Liver (tissue), 3 donors: ENCODE measurements around the gene PAX7.

Experiments used
- ATF3 ChIP-seq: IDR thresholded peaks from 2 replicates; pipeline ENCODE4 v1.6.1; 2016; ENCODE audit warnings: antibody characterized with exemption
- CTCF ChIP-seq: fragments of 150-350 bp; IDR thresholded peaks from 2 replicates; pipeline ENCODE4 v1.5.1; 2017; ENCODE audit warnings: improper control_type of control experiment, low read depth, low read length; ENCODE audit not compliant: missing input control
- FOXA1 ChIP-seq: IDR thresholded peaks from 2 replicates; pipeline ENCODE4 v1.6.1; 2016; ENCODE audit warnings: antibody characterized with exemption
- GABPA ChIP-seq, 2 donors: IDR thresholded peaks in 1 of 2; conservative IDR thresholded peaks in 1 of 2; 2 replicates each; pipeline ENCODE4 v1.6.1; 2016; ENCODE audit warnings: antibody characterized with exemption in 2 of 2, mild to moderate bottlenecking in 1 of 2, moderate library complexity in 1 of 2
- MAX ChIP-seq: IDR thresholded peaks from 2 replicates; pipeline ENCODE4 v1.6.1; 2016; ENCODE audit warnings: antibody characterized with exemption
- RAD21 ChIP-seq, 2 donors: IDR thresholded peaks; 2 replicates each; pipeline ENCODE4 v1.6.1; 2016; ENCODE audit warnings: antibody characterized with exemption in 2 of 2, mild to moderate bottlenecking in 2 of 2
- REST ChIP-seq: IDR thresholded peaks from 2 replicates; pipeline ENCODE4 v1.6.1; 2016; ENCODE audit warnings: antibody characterized with exemption, mild to moderate bottlenecking
- RXRA ChIP-seq, 2 donors: IDR thresholded peaks; 2 replicates each; pipeline ENCODE4 v1.6.1; 2017 to 2018; ENCODE audit warnings: antibody characterized with exemption in 2 of 2, mild to moderate bottlenecking in 1 of 2
- SP1 ChIP-seq: IDR thresholded peaks from 2 replicates; pipeline ENCODE4 v1.6.1; 2018; ENCODE audit warnings: antibody characterized with exemption, mild to moderate bottlenecking
- TAF1 ChIP-seq: conservative IDR thresholded peaks from 2 replicates; pipeline ENCODE4 v1.6.1; 2016; ENCODE audit warnings: antibody characterized with exemption, mild to moderate bottlenecking
- YY1 ChIP-seq: IDR thresholded peaks from 2 replicates; pipeline ENCODE4 v1.6.1; 2016; ENCODE audit warnings: antibody characterized with exemption, mild to moderate bottlenecking
- donor health status: healthy.
- donor health status: healthy.

GRCh38 chr1:18795002-18795689 lies 164.5 kb downstream of the PAX7 start:
- TF ChIP-seq CTCF, result no peak
- no peak for TF ChIP-seq GABPA (IDR thresholded peaks at IDR 0.05 in 1 of 2, conservative IDR thresholded peaks at IDR 0.05 in 1 of 2)
- TF ChIP-seq REST, result no peak
- TF ChIP-seq MAX, result no peak
- TF ChIP-seq TAF1, result no peak
- TF ChIP-seq ATF3, result no peak
- TF ChIP-seq FOXA1, result no peak
- TF ChIP-seq RAD21 (IDR thresholded peaks at IDR 0.05), result no peak
- no peak for TF ChIP-seq YY1
- TF ChIP-seq RXRA (IDR thresholded peaks at IDR 0.05), result no peak
- no peak for TF ChIP-seq SP1
